PC-9 (cell line): ENCODE data around the gene PSD4. TPM values are rescaled to one million over a fixed set of nuclear protein-coding genes. Genes with fewer than 3 reads are reported as not detected.

Source experiments
- BruUV-seq: library from RNA; stranded (reverse); fragments of 400-500 nt; replicated peaks from 2 replicates; lab custom pipeline; 2021; lab: Mats Ljungman, UMichigan
- CTCF ChIA-PET: fragments of 300-600 bp; sonication (Branson Sonifier 250); formaldehyde crosslinking; loops from one replicate; lab custom pipeline; 2022; ENCODE audit warnings: antibody characterized with exemption; lab: Charles Lee
- POLR2A ChIA-PET: fragments of 300-600 bp; sonication (Branson Sonifier 250); formaldehyde crosslinking; loops from one replicate; lab custom pipeline; 2022; ENCODE audit warnings: antibody characterized with exemption; ENCODE audit not compliant: unreplicated experiment; lab: Charles Lee
- DNase-seq, 2 experiments: peaks; one replicate each; pipeline versions ENCODE4 v3.0.0 to v3.0.0-alpha.2; 2015 to 2022; ENCODE audit warnings: mixed read lengths in 1 of 2
- H2AFZ ChIP-seq: fragments of 200-600 bp; sonication (generic); 2 replicates; pipeline ENCODE4 v1.8.1; 2017; ENCODE audit warnings: antibody characterized with exemption
- H3F3A ChIP-seq: fragments of 200-600 bp; sonication (generic); 2 replicates; pipeline ENCODE4 v1.8.1; 2017; ENCODE audit warnings: antibody characterized with exemption, mild to moderate bottlenecking, low read depth; ENCODE audit not compliant: insufficient read depth
- H3K27ac ChIP-seq: fragments of 200-600 bp; sonication (generic); 2 replicates; pipeline ENCODE4 v1.6.1; 2016; ENCODE audit warnings: mixed run types
- H3K27me3 ChIP-seq: fragments of 200-600 bp; sonication (generic); 2 replicates; pipeline ENCODE4 v1.6.1; 2016; ENCODE audit warnings: low read depth, mixed run types; ENCODE audit not compliant: insufficient read depth
- H3K36me3 ChIP-seq: fragments of 200-600 bp; sonication (generic); 2 replicates; pipeline ENCODE4 v1.6.1; 2016; ENCODE audit warnings: low read depth, mixed run types
- H3K4me1 ChIP-seq: fragments of 200-600 bp; sonication (generic); replicated peaks from 2 replicates; pipeline ENCODE4 v1.6.1; 2016; ENCODE audit warnings: mixed run types; ENCODE audit not compliant: insufficient read depth
- H3K4me2 ChIP-seq: fragments of 200-600 bp; sonication (generic); 2 replicates; pipeline ENCODE4 v1.6.1; 2017; ENCODE audit warnings: mixed run types
- H3K4me3 ChIP-seq: fragments of 200-600 bp; sonication (generic); 2 replicates; pipeline ENCODE4 v1.6.1; 2016; ENCODE audit warnings: mixed run types
- H3K79me2 ChIP-seq: fragments of 200-600 bp; sonication (generic); 2 replicates; pipeline ENCODE4 v1.6.1; 2017; ENCODE audit warnings: low read depth, mixed run types
- H3K9me2 ChIP-seq: fragments of 200-600 bp; sonication (generic); 2 replicates; pipeline ENCODE4 v1.8.1; 2017; ENCODE audit warnings: mild to moderate bottlenecking; ENCODE audit not compliant: insufficient read depth
- H3K9me3 ChIP-seq: fragments of 200-600 bp; sonication (generic); 2 replicates; pipeline ENCODE4 v1.8.1; 2016; ENCODE audit warnings: low read depth; ENCODE audit not compliant: insufficient read depth
- H4K20me1 ChIP-seq: fragments of 200-600 bp; sonication (generic); 2 replicates; pipeline ENCODE4 v1.8.1; 2017; ENCODE audit not compliant: insufficient read depth
- EZH2 ChIP-seq: fragments of 200-600 bp; sonication (generic); IDR thresholded peaks from 2 replicates; pipeline ENCODE4 v1.8.0; 2017; ENCODE audit warnings: antibody characterized with exemption, low read depth
- intact Hi-C: fragments of 100-400 bp; cut with micrococcal nuclease; formaldehyde crosslinking; loops from one replicate; pipeline ENCODE4 v1.10.0; 2022; ENCODE audit not compliant: unreplicated experiment
- total RNA-seq: library from RNA; stranded (reverse); gene quantifications from 2 replicates; pipeline ENCODE4 v1.2.3, GENCODE V29; 2021
- TF ChIP-seq, protein P1 (sequence below): fragments of 200-600 bp; sonication (generic); conservative IDR thresholded peaks from 2 replicates; pipeline ENCODE4 v1.6.1; 2017; ENCODE audit warnings: mixed run types, antibody characterized with exemption, mild to moderate bottlenecking, moderate library complexity

Gene PSD4
- total RNA-seq, 1 experiment from 2014 or later = 29.6 TPM

DNA sequence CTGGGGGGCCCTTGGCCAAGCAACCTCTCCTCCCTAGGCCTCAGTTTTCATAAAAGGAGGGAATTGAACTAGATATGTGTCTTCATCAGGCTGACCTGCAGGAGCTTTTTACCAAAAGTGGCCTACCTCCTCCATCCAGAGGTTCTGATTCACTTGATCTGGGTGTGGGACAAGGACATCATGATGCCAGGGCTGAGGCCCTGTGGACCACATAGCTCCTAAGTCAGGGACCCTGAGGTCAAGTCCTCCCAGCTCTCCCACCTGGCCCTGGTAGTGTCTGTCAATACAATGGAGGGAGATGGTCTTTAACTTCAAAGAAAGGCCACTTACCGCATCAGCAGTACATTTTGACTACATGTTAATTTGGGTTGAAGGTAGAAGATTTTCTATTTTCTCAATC lies 35.9 kb upstream of the PSD4 start:
- no peak overlapping the region for H3K27ac ChIP-seq

DNA sequence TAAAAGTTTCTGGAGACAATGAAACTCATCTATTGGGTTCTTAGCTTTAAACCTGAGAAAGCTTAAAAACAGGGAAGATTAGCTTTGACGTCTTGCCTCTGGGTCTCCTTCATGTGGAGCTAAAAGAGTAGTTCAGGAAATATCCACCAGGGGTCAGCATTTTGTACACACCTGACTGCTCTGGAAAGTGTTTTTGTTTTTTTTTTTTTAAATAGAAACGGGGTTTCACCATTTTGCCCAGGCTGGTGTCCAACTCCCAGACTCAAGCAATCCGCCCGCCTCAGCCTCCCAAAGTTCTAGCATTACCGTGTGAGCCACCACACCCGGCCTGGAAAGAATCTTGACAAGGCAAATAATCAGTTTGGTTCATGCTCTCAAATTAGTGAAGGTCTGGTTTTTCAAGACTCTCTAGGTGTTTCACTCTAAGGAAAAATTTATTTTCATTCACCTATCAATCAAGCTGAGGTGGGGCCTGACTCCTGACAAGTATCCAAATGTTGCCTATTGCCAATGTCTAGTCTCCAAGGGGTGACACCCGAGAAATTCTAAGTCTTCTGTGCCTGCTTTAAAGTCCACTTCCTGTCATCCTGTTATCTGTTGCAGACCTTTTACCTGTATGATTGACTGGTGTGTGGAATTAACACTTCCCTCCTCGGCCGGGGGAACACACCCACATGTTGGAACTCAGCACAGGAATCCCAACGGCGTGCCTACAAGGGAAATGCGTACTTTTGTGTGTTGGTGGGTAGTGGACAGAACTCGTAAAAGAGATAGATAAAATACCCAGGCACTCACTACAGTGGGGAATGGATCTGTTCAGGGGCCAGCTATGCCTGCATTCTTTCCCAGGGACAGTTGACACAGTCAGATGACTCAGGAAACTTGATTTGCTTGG lies 35.1 kb upstream of the PSD4 start:
- intact Hi-C loops = loop anchor here (1.0 to 5.0 kb wide), 5 partner anchors 61 to 254 kb away; no protein-coding TSS in a partner anchor
- ChIA-PET CTCF (interaction anchor here (0.6 to 3.6 kb wide), 13 partner anchors 9 to 203 kb away, joined by 3 to 66 read pairs (median 5); no protein-coding TSS in a partner anchor), POLR2A (interaction anchor here (0.6 to 1.0 kb wide), 4 partner anchors 21 to 512 kb away, joined by 4 to 11 read pairs (median 5); no protein-coding TSS in a partner anchor)
- no TSS peak for BruUV-seq
- Histone ChIP-seq H4K20me1 (no peaks in the 10 kb centered on the region), H3K79me2 (no peaks in the 10 kb centered on the region), H3K36me3 (no peaks in the 10 kb centered on the region), H3F3A (no peaks in the 10 kb centered on the region), H3K27me3 (no peaks in the 10 kb centered on the region), H3K4me3 (peak overlapping the region; percentile 24; the same call in 1 of the 2 replicates), H2AFZ (peak overlapping the region; percentile 72), H3K4me2 (peak overlapping the region; percentile 57), H3K27ac (no peak overlapping the region), H3K4me1 (peaks cover 10% of the 10 kb centered on the region), H3K9me2 (no peaks in the 10 kb centered on the region), H3K9me3 (no peaks in the 10 kb centered on the region)
- TF ChIP-seq EZH2 = no peak
- TF ChIP-seq, protein P1, sequence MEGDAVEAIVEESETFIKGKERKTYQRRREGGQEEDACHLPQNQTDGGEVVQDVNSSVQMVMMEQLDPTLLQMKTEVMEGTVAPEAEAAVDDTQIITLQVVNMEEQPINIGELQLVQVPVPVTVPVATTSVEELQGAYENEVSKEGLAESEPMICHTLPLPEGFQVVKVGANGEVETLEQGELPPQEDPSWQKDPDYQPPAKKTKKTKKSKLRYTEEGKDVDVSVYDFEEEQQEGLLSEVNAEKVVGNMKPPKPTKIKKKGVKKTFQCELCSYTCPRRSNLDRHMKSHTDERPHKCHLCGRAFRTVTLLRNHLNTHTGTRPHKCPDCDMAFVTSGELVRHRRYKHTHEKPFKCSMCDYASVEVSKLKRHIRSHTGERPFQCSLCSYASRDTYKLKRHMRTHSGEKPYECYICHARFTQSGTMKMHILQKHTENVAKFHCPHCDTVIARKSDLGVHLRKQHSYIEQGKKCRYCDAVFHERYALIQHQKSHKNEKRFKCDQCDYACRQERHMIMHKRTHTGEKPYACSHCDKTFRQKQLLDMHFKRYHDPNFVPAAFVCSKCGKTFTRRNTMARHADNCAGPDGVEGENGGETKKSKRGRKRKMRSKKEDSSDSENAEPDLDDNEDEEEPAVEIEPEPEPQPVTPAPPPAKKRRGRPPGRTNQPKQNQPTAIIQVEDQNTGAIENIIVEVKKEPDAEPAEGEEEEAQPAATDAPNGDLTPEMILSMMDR = peak; percentile 88
- peak; percentile 53 to 66 for DNase-seq

More for the DNA sequence above, 35.9 kb upstream of the PSD4 start:
- Histone ChIP-seq H3K79me2 (no peaks in the 10 kb centered on the region), H4K20me1 (no peaks in the 10 kb centered on the region), H3K4me2 (no peak overlapping the region), H3K36me3 (no peaks in the 10 kb centered on the region), H3K27me3 (no peaks in the 10 kb centered on the region), H3K4me3 (no peak overlapping the region), H3K9me3 (no peaks in the 10 kb centered on the region), H2AFZ (no peak overlapping the region), H3K9me2 (no peaks in the 10 kb centered on the region), H3F3A (no peaks in the 10 kb centered on the region), H3K4me1 (peaks cover 15% of the 10 kb centered on the region)
- ChIA-PET POLR2A (interaction anchor here (0.6 to 1.0 kb wide), 4 partner anchors 20 to 511 kb away, joined by 4 to 11 read pairs (median 5); no protein-coding TSS in a partner anchor), CTCF (interaction anchor here (0.5 to 3.6 kb wide), 14 partner anchors 8 to 253 kb away, joined by 3 to 66 read pairs (median 5); no protein-coding TSS in a partner anchor)
- intact Hi-C loops = loop anchor here (1.0 to 5.0 kb wide), 6 partner anchors 58 to 254 kb away; no protein-coding TSS in a partner anchor
- TF ChIP-seq EZH2 = no peak
- TF ChIP-seq, protein P1 = no peak
- DNase-seq = no peak
- no TSS peak for BruUV-seq

DNA sequence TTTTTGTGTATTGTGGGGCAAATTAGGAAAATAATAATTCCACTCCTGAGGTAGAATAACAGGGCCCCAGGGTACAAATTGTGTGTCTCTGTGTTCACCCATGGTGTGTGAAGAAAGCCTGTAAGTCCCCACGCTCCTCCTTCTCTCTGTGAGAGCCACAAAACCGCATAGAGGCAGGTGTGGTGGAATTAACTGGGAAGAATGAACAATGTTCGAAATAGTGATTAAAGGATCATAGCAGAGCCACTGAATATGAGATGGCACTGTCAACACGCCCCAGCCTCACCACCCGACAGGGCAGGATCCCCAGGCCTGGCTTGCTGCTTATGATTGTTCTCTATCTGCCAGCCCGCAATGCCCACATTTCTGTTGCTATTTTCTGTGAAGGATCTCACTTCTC lies 32.3 kb upstream of the PSD4 start:
- no TSS peak for BruUV-seq
- intact Hi-C loops = no loop called here
- Histone ChIP-seq H3K9me2 (no peaks in the 10 kb centered on the region), H3K27me3 (no peaks in the 10 kb centered on the region), H2AFZ (no peak overlapping the region), H3K36me3 (no peaks in the 10 kb centered on the region), H3F3A (no peaks in the 10 kb centered on the region), H3K27ac (no peak overlapping the region), H3K4me2 (no peak overlapping the region), H3K4me3 (no peak overlapping the region), H3K4me1 (peaks cover 6% of the 10 kb centered on the region), H3K9me3 (no peaks in the 10 kb centered on the region), H3K79me2 (no peaks in the 10 kb centered on the region), H4K20me1 (no peaks in the 10 kb centered on the region)
- CTCF ChIA-PET = interaction anchor here (0.6 to 0.7 kb wide), 3 partner anchors 21 to 1066 kb away, joined by 3 to 15 read pairs (median 4); no protein-coding TSS in a partner anchor
- POLR2A ChIA-PET = no interaction called here
- no peak for DNase-seq
- TF ChIP-seq, protein P1 = no peak
- no peak for TF ChIP-seq EZH2
